ENCODE data around the gene JAK1. TPM values are rescaled to one million over a fixed set of nuclear protein-coding genes. Genes with fewer than 3 reads are reported as not detected.

JAK1 gene
- total and polyA plus RNA-seq, 9 of the 15 experiments (the other 6 are each of a cell fraction or from before 2014, with no cell fraction given): 9.7 to 44.1 (median 42.5) TPM

GRCh38 chr1:64948905-64949833 lies 17.2 kb downstream of the JAK1 start (continued):
- TF ChIP-seq RERE (CRISPR knock-in tag; IDR thresholded peaks at IDR 0.05; ENCODE audit: borderline replicate concordance): no peak
- TF ChIP-seq EZH2 (IDR thresholded peaks at IDR 0.05; ENCODE audit: borderline replicate concordance, low read depth, low read length): no peak
- TF ChIP-seq BHLHE40 (IDR thresholded peaks at IDR 0.05; ENCODE audit: low read length): no peak
- no peak for TF ChIP-seq CLOCK (CRISPR knock-in tag; IDR thresholded peaks at IDR 0.05; ENCODE audit: borderline replicate concordance)
- no peak for TF ChIP-seq RFX5 (IDR thresholded peaks at IDR 0.05; ENCODE audit: low read depth, low read length)
- TF ChIP-seq TRIM24 (IDR thresholded peaks at IDR 0.05): peak in 1 of 2 experiments; percentile 62; a peak in 2 of 4 replicates
- TF ChIP-seq JUN (IDR thresholded peaks at IDR 0.05; ENCODE audit: borderline replicate concordance, low read depth, low read length): peak; percentile 81
- TF ChIP-seq JUN (CRISPR knock-in tag; IDR thresholded peaks at IDR 0.05; ENCODE audit: borderline replicate concordance): 0 out of 2 replicates have a peak, but pooled peaks have one; percentile 51
- TF ChIP-seq TCFL5 (CRISPR knock-in tag; conservative IDR thresholded peaks at IDR 0.05): no peak
- no peak for TF ChIP-seq CTCF (IDR thresholded peaks at IDR 0.05 in 2 of 3, conservative IDR thresholded peaks at IDR 0.05 in 1 of 3; ENCODE audit: insufficient read depth in 2 of 3, low read depth in 1 of 3, low read length in 3 of 3)
- no peak for TF ChIP-seq CBX8 (IDR thresholded peaks at IDR 0.05; ENCODE audit: borderline replicate concordance, extremely low read depth, low read depth, low read length, poor library complexity, severe bottlenecking)
- TF ChIP-seq ZNF778 (CRISPR knock-in tag; IDR thresholded peaks at IDR 0.05): no peak
- no peak for TF ChIP-seq SMC3 (conservative IDR thresholded peaks at IDR 0.05; ENCODE audit: insufficient read depth, low read depth, low read length)

All from K562 (cell line).